GM06990 (cell line): ENCODE measurements around the gene NME3.

Experiments used
- DNase-seq: peaks from one replicate; pipeline ENCODE4 v3.0.0-alpha.2; 2011; ENCODE audit not compliant: insufficient read length; ENCODE audit errors: extremely low read depth
- H3K27me3 ChIP-seq: replicated peaks from 2 replicates; pipeline ENCODE4 v1.6.0; 2011; ENCODE audit warnings: low read length; ENCODE audit not compliant: control insufficient read depth, insufficient read depth
- H3K36me3 ChIP-seq: 2 replicates; pipeline ENCODE4 v1.5.1; 2011; ENCODE audit warnings: low read length; ENCODE audit not compliant: control insufficient read depth, insufficient read depth
- H3K4me3 ChIP-seq: replicated peaks from 2 replicates; pipeline ENCODE4 v1.5.1; 2011; ENCODE audit warnings: low read depth, mild to moderate bottlenecking, control low read depth, low read length
- CTCF ChIP-seq: IDR thresholded peaks from 2 replicates; pipeline ENCODE4 v1.5.1; 2011; ENCODE audit warnings: low read length, control low read depth, mild to moderate bottlenecking, inconsistent platforms; ENCODE audit not compliant: insufficient read depth, poor library complexity, severe bottlenecking

The NME3 gene

GRCh38 chr16:1812732-1813163 is 41.4 kb upstream of the NME3 start:
- no peak for DNase-seq
- Histone ChIP-seq H3K4me3 (no peak overlapping the region), H3K27me3 (no peaks in the 10 kb centered on the region), H3K36me3 (peaks cover 9% of the 10 kb centered on the region)
- peak; percentile 40 for TF ChIP-seq CTCF

DNA sequence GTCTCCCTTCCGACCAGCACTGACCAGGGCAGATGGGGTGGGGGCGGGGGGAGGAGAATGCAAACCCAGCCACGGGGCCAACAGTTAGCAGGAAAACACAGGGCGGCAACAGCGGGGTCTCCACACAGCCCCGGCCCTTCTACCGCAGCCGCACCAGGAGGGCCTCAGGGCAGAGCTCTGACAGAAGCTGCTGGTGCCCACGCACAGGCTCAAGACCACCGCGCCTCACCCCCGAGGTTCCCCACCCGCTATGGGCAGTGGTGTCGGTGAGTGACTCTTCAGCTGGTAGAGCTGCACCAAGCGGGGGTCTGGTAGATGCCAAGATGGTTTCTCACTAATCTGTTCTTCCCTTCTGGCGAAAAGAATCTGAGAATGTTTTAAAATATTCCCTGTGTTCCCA is 39.2 kb upstream of the NME3 start:
- H3K4me3 ChIP-seq = no peak overlapping the region
- DNase-seq = no peak
- H3K36me3 ChIP-seq = peaks cover 7% of the 10 kb centered on the region
- TF ChIP-seq CTCF = no peak
- no peaks in the 10 kb centered on the region for H3K27me3 ChIP-seq

GRCh38 chr16:1810106-1810505 is 38.8 kb upstream of the NME3 start:
- H3K4me3 ChIP-seq = no peak overlapping the region
- TF ChIP-seq CTCF = no peak
- DNase-seq = no peak
- peaks cover 7% of the 10 kb centered on the region for H3K36me3 ChIP-seq
- no peaks in the 10 kb centered on the region for H3K27me3 ChIP-seq

DNA sequence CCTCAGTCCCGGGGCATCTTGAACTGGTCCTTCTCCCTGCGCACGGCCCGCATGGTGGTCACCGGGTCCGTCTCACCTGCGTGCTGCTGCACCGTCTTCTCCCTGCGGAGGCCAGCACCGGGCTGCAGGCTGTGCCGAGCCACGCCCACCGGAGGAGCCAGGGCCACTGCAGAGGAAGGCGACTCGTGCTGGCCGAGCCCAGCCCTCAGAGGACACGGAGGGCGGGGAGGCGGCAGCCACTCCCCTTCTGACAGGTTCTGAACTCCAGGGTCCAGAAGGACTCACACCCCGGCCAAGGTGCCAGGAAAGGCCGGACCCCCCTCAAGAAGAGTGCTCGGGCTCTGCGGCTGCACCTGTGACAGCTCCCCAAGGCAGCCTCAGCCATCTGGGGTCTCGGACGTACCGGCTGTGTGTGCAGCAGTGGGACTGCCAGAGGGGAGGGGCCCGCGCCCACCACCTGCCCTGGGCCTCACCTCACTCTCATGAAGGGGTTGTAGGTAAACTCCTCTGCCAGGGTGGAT is 38.0 kb upstream of the NME3 start:
- Histone ChIP-seq H3K4me3 (no peak overlapping the region), H3K36me3 (peaks cover 7% of the 10 kb centered on the region), H3K27me3 (no peaks in the 10 kb centered on the region)
- DNase-seq = peak; percentile 8
- no peak for TF ChIP-seq CTCF

- TF ChIP-seq CTCF = no peak
- no peak for DNase-seq
- Histone ChIP-seq H3K27me3 (no peaks in the 10 kb centered on the region), H3K36me3 (peaks cover 7% of the 10 kb centered on the region), H3K4me3 (no peak overlapping the region)
Measured at GRCh38 chr16:1808691-1809090, 37.3 kb upstream of the NME3 start.

DNA sequence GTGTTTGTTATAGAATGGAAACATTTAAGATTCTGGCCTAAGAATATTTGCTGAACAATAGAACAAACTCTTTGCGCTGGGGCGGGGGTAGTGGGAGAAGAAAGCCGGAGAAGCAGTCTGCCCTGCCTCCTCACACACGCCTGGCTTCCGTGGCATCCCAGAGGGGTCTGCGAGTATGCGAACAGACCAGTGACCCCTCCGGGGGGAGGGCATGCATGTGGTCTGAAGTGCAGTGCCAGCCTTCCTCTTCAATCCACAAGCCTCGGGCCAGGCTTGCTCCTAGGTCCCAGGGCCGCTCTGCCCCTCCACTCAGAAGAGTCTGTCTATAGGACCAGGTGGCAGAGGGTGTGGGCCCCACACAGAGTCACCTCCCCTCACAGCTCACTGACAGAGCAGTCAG is 36.3 kb upstream of the NME3 start:
- no peak for TF ChIP-seq CTCF
- H3K4me3 ChIP-seq = no peak overlapping the region
- H3K36me3 ChIP-seq = peaks cover 7% of the 10 kb centered on the region
- H3K27me3 ChIP-seq = no peaks in the 10 kb centered on the region
- no peak for DNase-seq
